Fibroblast of lung (primary cell): ENCODE results near the gene PCGF1. TPM values are rescaled to one million over a fixed set of nuclear protein-coding genes. Genes with fewer than 3 reads are reported as not detected.
A peak's percentile ranks its signal among the peaks of the same experiment; 100 is the strongest.

ENCODE experiments used
- DNase-seq, 2 donors: peaks; one replicate each; pipeline versions ENCODE4 v3.0.0 to v3.0.0-alpha.2; 2010; ENCODE audit warnings: low read depth in 2 of 2
- H2AFZ ChIP-seq: 2 replicates; pipeline ENCODE4 v1.5.1; 2012; ENCODE audit warnings: low read length, control low read depth, inconsistent platforms
- H3K27ac ChIP-seq: 2 replicates; pipeline ENCODE4 v1.5.1; 2011; ENCODE audit warnings: low read length, control low read depth; ENCODE audit not compliant: insufficient read depth
- H3K27me3 ChIP-seq: 2 replicates; pipeline ENCODE4 v1.5.1; 2011; ENCODE audit warnings: mild to moderate bottlenecking, low read length; ENCODE audit not compliant: control insufficient read depth, insufficient read depth
- H3K36me3 ChIP-seq: 2 replicates; pipeline ENCODE4 v1.5.1; 2011; ENCODE audit warnings: low read length; ENCODE audit not compliant: control insufficient read depth, insufficient read depth
- H3K4me1 ChIP-seq: 2 replicates; pipeline ENCODE4 v1.5.1; 2011; ENCODE audit warnings: low read length; ENCODE audit not compliant: control insufficient read depth, insufficient read depth; ENCODE audit errors: extremely low read depth
- H3K4me2 ChIP-seq: 2 replicates; pipeline ENCODE4 v1.5.1; 2011; ENCODE audit warnings: low read length, control low read depth; ENCODE audit not compliant: insufficient read depth; ENCODE audit errors: extremely low read depth
- H3K4me3 ChIP-seq, 4 experiments: fragments of 200-600 bp in 1 of 4; sonication (generic) in 1 of 4; replicated peaks in 1 of 4; 2 replicates each; pipeline ENCODE4 v1.5.1; 2011 to 2016; ENCODE audit warnings: low read length in 4 of 4, low read depth in 3 of 4, mild to moderate bottlenecking in 3 of 4, control low read depth in 2 of 4, inconsistent platforms in 1 of 4, mixed read lengths in 1 of 4; ENCODE audit not compliant: insufficient read depth in 1 of 4; ENCODE audit errors: control extremely low read depth in 1 of 4
- H3K79me2 ChIP-seq: 2 replicates; pipeline ENCODE4 v1.5.1; 2012; ENCODE audit warnings: mild to moderate bottlenecking, low read length, inconsistent platforms; ENCODE audit not compliant: control insufficient read depth, insufficient read depth
- H3K9ac ChIP-seq: 2 replicates; pipeline ENCODE4 v1.5.1; 2011; ENCODE audit warnings: mild to moderate bottlenecking, low read length, control low read depth; ENCODE audit not compliant: insufficient read depth
- H3K9me3 ChIP-seq: 2 replicates; pipeline ENCODE4 v1.5.1; 2012; ENCODE audit warnings: low read depth, low read length; ENCODE audit not compliant: control insufficient read depth, insufficient read depth
- H4K20me1 ChIP-seq: 2 replicates; pipeline ENCODE4 v1.5.1; 2011; ENCODE audit warnings: low read length; ENCODE audit not compliant: control insufficient read depth, insufficient read depth; ENCODE audit errors: extremely low read depth
- EZH2 ChIP-seq: IDR thresholded peaks from 2 replicates; pipeline ENCODE4 v1.5.1; 2012; ENCODE audit warnings: low read length, control low read depth, mild to moderate bottlenecking; ENCODE audit errors: missing control alignments
- polyA plus RNA-seq, 2 donors: library from polyadenylated mRNA; depleted of rRNA in 1 of 2; stranded (reverse) in 1 of 2; unstranded in 1 of 2; fragments of >200 nt; gene quantifications; 2 replicates each; pipeline ENCODE4 v1.2.1, GENCODE V29; 2011 to 2012; ENCODE audit warnings: missing spikeins in 1 of 2
- total RNA-seq: library from RNA; depleted of rRNA; stranded (reverse); fragments of >200 nt; gene quantifications from 2 replicates; pipeline ENCODE4 v1.2.1, GENCODE V29; 2014
- TF ChIP-seq, protein P1 (sequence below), 2 donors: IDR thresholded peaks in 1 of 2; conservative IDR thresholded peaks in 1 of 2; 1 replicate in 1 of 2; 2 replicates in 1 of 2; pipeline ENCODE4 v1.5.1; 2011 to 2012; ENCODE audit warnings: low read length in 2 of 2, control low read depth in 1 of 2, inconsistent platforms in 1 of 2, low read depth in 1 of 2, mild to moderate bottlenecking in 1 of 2

Gene PCGF1
- total and polyA plus RNA-seq, 2 donors (not counting 1 experiment from before 2014, with no cell fraction given), result 23.8 to 35.5 TPM

DNA sequence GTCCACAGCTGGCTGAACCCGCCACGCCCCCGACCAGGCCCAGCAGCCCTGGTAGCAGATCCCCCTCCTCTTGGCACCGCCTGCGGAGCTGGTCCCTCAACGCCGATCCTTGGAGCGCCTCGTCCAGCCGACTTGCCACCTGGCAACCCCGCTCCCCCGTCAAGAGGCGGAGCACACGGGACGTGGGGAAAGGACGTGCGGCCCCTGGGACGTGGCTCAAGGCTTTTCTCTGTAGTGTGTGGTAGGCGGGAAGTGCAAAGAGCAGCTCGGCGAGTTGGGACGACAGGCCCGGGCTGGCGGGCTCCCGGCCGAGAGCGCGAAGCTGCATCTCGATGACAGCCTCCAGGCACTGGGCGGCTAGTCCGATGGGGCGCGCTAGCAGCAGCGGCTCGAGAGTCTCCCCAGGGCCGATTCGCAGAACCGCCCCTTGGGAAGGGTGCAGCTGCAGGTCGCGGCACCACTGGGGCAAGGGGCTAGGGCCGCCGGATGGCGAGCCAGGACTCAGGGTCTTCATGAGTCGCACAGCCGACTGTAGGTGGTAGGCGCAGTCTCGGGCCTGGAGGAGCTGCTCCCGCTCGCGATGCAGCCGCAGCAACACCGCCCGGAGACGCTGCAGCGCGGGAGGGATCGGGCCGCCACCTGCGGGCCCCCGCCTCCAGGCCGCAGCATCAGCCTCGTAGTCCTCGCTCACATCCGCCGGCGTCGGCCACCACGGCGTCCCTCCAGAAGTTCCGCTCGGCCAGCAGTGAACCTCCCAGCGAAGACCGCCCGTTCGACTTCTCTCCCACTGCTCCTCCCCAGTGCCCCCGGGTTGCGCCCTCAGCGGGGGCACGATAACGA lies 25.3 kb downstream of the PCGF1 start:
- peak overlapping the region; percentile 74 to 99 (median 86) for H3K4me3 ChIP-seq
- H3K27me3 ChIP-seq, result no peaks in the 10 kb centered on the region
- TF ChIP-seq, protein P1, sequence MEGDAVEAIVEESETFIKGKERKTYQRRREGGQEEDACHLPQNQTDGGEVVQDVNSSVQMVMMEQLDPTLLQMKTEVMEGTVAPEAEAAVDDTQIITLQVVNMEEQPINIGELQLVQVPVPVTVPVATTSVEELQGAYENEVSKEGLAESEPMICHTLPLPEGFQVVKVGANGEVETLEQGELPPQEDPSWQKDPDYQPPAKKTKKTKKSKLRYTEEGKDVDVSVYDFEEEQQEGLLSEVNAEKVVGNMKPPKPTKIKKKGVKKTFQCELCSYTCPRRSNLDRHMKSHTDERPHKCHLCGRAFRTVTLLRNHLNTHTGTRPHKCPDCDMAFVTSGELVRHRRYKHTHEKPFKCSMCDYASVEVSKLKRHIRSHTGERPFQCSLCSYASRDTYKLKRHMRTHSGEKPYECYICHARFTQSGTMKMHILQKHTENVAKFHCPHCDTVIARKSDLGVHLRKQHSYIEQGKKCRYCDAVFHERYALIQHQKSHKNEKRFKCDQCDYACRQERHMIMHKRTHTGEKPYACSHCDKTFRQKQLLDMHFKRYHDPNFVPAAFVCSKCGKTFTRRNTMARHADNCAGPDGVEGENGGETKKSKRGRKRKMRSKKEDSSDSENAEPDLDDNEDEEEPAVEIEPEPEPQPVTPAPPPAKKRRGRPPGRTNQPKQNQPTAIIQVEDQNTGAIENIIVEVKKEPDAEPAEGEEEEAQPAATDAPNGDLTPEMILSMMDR (conservative IDR thresholded peaks at IDR 0.05 in 1 of 2, IDR thresholded peaks at IDR 0.05 in 1 of 2; ENCODE audit: low read depth in 1 of 2, low read length in 2 of 2), result no peak
- no peak for TF ChIP-seq EZH2
- H3K27ac ChIP-seq, result peak overlapping the region; percentile 85
- peak overlapping the region; percentile 92 for H3K4me2 ChIP-seq
- H3K36me3 ChIP-seq, result peaks cover 8% of the 10 kb centered on the region
- peak in 1 of 2 donors; percentile 36 for DNase-seq
- no peaks in the 10 kb centered on the region for H3K9me3 ChIP-seq
- H3K79me2 ChIP-seq, result peaks cover 24% of the 10 kb centered on the region
- peak overlapping the region; percentile 94 for H2AFZ ChIP-seq
- no peaks in the 10 kb centered on the region for H4K20me1 ChIP-seq
- peak overlapping the region; percentile 74 for H3K9ac ChIP-seq
- H3K4me1 ChIP-seq, result peaks cover 8% of the 10 kb centered on the region

DNA sequence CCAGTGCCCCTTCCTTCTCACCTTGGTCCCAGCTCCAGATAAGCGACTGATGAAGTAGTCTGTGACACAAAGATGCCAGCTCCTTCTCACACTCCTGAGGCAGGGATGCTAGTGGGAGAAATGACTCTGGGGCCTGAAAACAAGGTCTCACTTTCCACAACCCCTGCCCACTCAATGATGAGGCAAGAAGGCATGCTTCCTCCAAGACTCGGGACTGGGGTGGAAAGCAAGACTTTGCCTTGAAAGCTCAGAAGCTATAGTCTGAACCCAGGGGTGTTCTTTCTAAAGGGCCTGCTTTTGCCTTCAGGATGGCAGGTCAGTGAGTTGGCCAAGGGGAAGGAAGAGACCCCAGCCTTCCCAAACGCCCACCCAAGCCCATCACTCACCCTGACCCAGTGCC lies 26.1 kb downstream of the PCGF1 start:
- TF ChIP-seq, protein P1 (conservative IDR thresholded peaks at IDR 0.05 in 1 of 2, IDR thresholded peaks at IDR 0.05 in 1 of 2; ENCODE audit: low read depth in 1 of 2, low read length in 2 of 2), result no peak
- H2AFZ ChIP-seq, result no peak overlapping the region
- peaks cover 24% of the 10 kb centered on the region for H3K79me2 ChIP-seq
- peak overlapping the region; percentile 85 for H3K27ac ChIP-seq
- H3K9ac ChIP-seq, result no peak overlapping the region
- H4K20me1 ChIP-seq, result no peaks in the 10 kb centered on the region
- H3K9me3 ChIP-seq, result no peaks in the 10 kb centered on the region
- peak in 1 of 2 donors; percentile 11 for DNase-seq
- no peaks in the 10 kb centered on the region for H3K27me3 ChIP-seq
- peak overlapping the region; percentile 74 to 99 (median 86) for H3K4me3 ChIP-seq
- peaks cover 6% of the 10 kb centered on the region for H3K36me3 ChIP-seq
- H3K4me2 ChIP-seq, result peak overlapping the region; percentile 92
- peaks cover 8% of the 10 kb centered on the region for H3K4me1 ChIP-seq

DNA sequence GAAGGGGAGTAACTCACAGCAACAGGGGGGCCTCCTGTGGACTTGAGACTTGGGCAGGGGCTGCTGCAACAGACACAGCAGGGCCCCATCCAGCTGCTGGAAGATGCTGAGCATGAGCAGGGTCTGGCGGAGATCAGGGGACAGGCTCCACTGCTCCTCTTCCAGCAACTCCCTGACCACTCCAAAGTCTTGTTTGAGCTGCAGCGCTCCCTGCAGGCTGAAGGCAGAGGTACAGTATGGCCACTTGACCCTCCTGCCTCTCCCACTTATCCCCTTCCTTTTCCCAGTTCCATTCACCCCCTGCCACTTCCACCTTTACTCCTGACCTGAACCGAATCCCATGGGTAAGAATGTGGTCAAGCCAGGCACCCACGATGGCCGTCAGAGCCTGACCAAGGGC lies 32.6 kb downstream of the PCGF1 start:
- Histone ChIP-seq H3K27ac (no peak overlapping the region), H3K79me2 (no peaks in the 10 kb centered on the region), H3K36me3 (peaks cover 11% of the 10 kb centered on the region), H3K4me1 (peaks cover 2% of the 10 kb centered on the region), H3K4me3 (no peak overlapping the region), H3K9me3 (no peaks in the 10 kb centered on the region), H2AFZ (no peak overlapping the region), H3K9ac (no peak overlapping the region), H3K4me2 (no peak overlapping the region), H4K20me1 (no peaks in the 10 kb centered on the region), H3K27me3 (no peaks in the 10 kb centered on the region)
- no peak for DNase-seq
- TF ChIP-seq, protein P1 (conservative IDR thresholded peaks at IDR 0.05 in 1 of 2, IDR thresholded peaks at IDR 0.05 in 1 of 2; ENCODE audit: low read depth in 1 of 2, low read length in 2 of 2), result peak; percentile 7 to 41
- no peak for TF ChIP-seq EZH2
